Panc1 (cell line): ENCODE measurements around the gene NUPR1. TPM values are rescaled to one million over a fixed set of nuclear protein-coding genes. Genes with fewer than 3 reads are reported as not detected.

ENCODE experiments used
- ATAC-seq: fragments of 200-7000 bp; cut with Tn5 transposase; 2 replicates; pipeline ENCODE4 v1.9.1; 2020; ENCODE audit warnings: mild to moderate bottlenecking, moderate library complexity
- BruUV-seq: library from RNA; stranded (reverse); fragments of 400-500 nt; replicated peaks from 2 replicates; lab custom pipeline; 2021; lab: Mats Ljungman, UMichigan
- CTCF ChIA-PET: fragments of 300-600 bp; sonication (Branson Sonifier 250); formaldehyde crosslinking; loops from one replicate; lab custom pipeline; 2022; ENCODE audit warnings: antibody characterized with exemption; lab: Charles Lee
- POLR2A ChIA-PET: fragments of 300-600 bp; sonication (Branson Sonifier 250); formaldehyde crosslinking; loops from one replicate; lab custom pipeline; 2022; ENCODE audit warnings: antibody characterized with exemption; lab: Charles Lee
- DNase-seq: peaks from one replicate; pipeline ENCODE4 v3.0.0-alpha.2; 2010; ENCODE audit warnings: low read depth, low spot score
- H3K27ac ChIP-seq: 2 replicates; pipeline ENCODE4 v1.5.1; 2011; ENCODE audit warnings: mild to moderate bottlenecking, low read length, inconsistent platforms
- H3K27me3 ChIP-seq: fragments of 200-500 bp; sonication (Bioruptor generic); 2 replicates; pipeline ENCODE4 v1.6.0; 2014; ENCODE audit warnings: low read length, inconsistent platforms; ENCODE audit not compliant: control insufficient read depth, insufficient read depth
- H3K36me3 ChIP-seq: fragments of 200-500 bp; sonication (Bioruptor generic); 2 replicates; pipeline ENCODE4 v1.5.1; 2014; ENCODE audit warnings: inconsistent platforms, mild to moderate bottlenecking, low read length, moderate library complexity; ENCODE audit not compliant: control insufficient read depth, insufficient read depth
- H3K4me1 ChIP-seq: 2 replicates; pipeline ENCODE4 v1.5.1; 2011; ENCODE audit warnings: inconsistent platforms, mild to moderate bottlenecking, low read length, moderate library complexity; ENCODE audit not compliant: control insufficient read depth, insufficient read depth
- H3K4me3 ChIP-seq, 2 experiments: 2 replicates each; pipeline ENCODE4 v1.5.1; 2011 to 2012; ENCODE audit warnings: low read depth in 2 of 2, low read length in 2 of 2, mild to moderate bottlenecking in 2 of 2, inconsistent platforms in 1 of 2, moderate library complexity in 1 of 2
- H3K9me3 ChIP-seq: fragments of 200-500 bp; sonication (Bioruptor generic); 2 replicates; pipeline ENCODE4 v1.5.1; 2014; ENCODE audit warnings: low read depth, mild to moderate bottlenecking, inconsistent platforms, low read length, moderate library complexity; ENCODE audit not compliant: control insufficient read depth, insufficient read depth
- CTCF ChIP-seq: fragments of 450-650 bp; IDR thresholded peaks from 2 replicates; pipeline ENCODE4 v1.5.1; 2017; ENCODE audit warnings: mild to moderate bottlenecking
- POLR2AphosphoS5 ChIP-seq: IDR thresholded peaks from 2 replicates; pipeline ENCODE4 v1.6.1; 2012; ENCODE audit warnings: mild to moderate bottlenecking, low read depth, low read length, moderate library complexity
- REST ChIP-seq, 2 experiments: IDR thresholded peaks; 2 replicates each; pipeline ENCODE4 v1.6.1; 2011 to 2012; ENCODE audit warnings: low read depth in 2 of 2, control low read depth in 1 of 2, low read length in 1 of 2, mild to moderate bottlenecking in 1 of 2, moderate library complexity in 1 of 2; ENCODE audit not compliant: insufficient read depth in 1 of 2
- SIN3A ChIP-seq: IDR thresholded peaks from 2 replicates; pipeline ENCODE4 v1.6.1; 2012; ENCODE audit warnings: low read depth, mild to moderate bottlenecking, low read length, moderate library complexity, borderline replicate concordance; ENCODE audit not compliant: insufficient read depth
- TCF7L2 ChIP-seq: IDR thresholded peaks from 2 replicates; pipeline ENCODE4 v1.6.1; 2011; ENCODE audit warnings: mild to moderate bottlenecking, low read depth, low read length, inconsistent platforms
- in situ Hi-C: cut with HindIII; loops from 2 replicates; pipeline ENCODE4 v1.10.0; 2016; ENCODE audit warnings: low sequenced_read_pairs, low pct_unique_long_range_greater_than_20kb
- intact Hi-C: fragments of 100-400 bp; cut with micrococcal nuclease; formaldehyde crosslinking; loops from one replicate; pipeline ENCODE4 v1.10.0; 2022; ENCODE audit not compliant: unreplicated experiment
- total RNA-seq: library from RNA; stranded (reverse); gene quantifications from one replicate; pipeline ENCODE4 v1.2.1, GENCODE V29; 2021; ENCODE audit not compliant: unreplicated experiment

Gene NUPR1
- total RNA-seq, 1 experiment from 2014 or later = 79.7 TPM

- H3K27ac ChIP-seq = no peak overlapping the region
- POLR2A ChIA-PET = no interaction called here
- H3K4me3 ChIP-seq = no peak overlapping the region
- DNase-seq (no peak), ATAC-seq (no peak)
- intact Hi-C loops (no loop called here), in situ Hi-C loops (no loop called here)
- peaks cover 7% of the 10 kb centered on the region; the same call in 1 of the 2 replicates for H3K9me3 ChIP-seq
- TF ChIP-seq REST (IDR thresholded peaks at IDR 0.05; ENCODE audit: insufficient read depth in 1 of 2, low read depth in 2 of 2, low read length in 1 of 2) (no peak), SIN3A (no peak), TCF7L2 (no peak), POLR2AphosphoS5 (no peak), CTCF (no peak)
- no peaks in the 10 kb centered on the region for H3K4me1 ChIP-seq
- H3K36me3 ChIP-seq = no peaks in the 10 kb centered on the region
- no TSS peak for BruUV-seq
- no peaks in the 10 kb centered on the region for H3K27me3 ChIP-seq
- CTCF ChIA-PET = no interaction called here
These were observed 31.4 kb upstream of the NUPR1 start for GRCh38 chr16:28569968-28570752.

- H3K27ac ChIP-seq = no peak overlapping the region
- ATAC-seq = no peak
- no peaks in the 10 kb centered on the region for H3K36me3 ChIP-seq
- H3K9me3 ChIP-seq = peaks cover 7% of the 10 kb centered on the region; the same call in 1 of the 2 replicates
- ChIA-PET POLR2A (no interaction called here), CTCF (no interaction called here)
- H3K27me3 ChIP-seq = no peaks in the 10 kb centered on the region
- no TSS peak for BruUV-seq
- intact Hi-C loops = no loop called here
- in situ Hi-C loops = no loop called here
- TF ChIP-seq POLR2AphosphoS5 (no peak), TCF7L2 (no peak), SIN3A (no peak), REST (IDR thresholded peaks at IDR 0.05; ENCODE audit: insufficient read depth in 1 of 2, low read depth in 2 of 2, low read length in 1 of 2) (no peak), CTCF (no peak)
- H3K4me1 ChIP-seq = no peaks in the 10 kb centered on the region
- no peak for DNase-seq
- no peak overlapping the region for H3K4me3 ChIP-seq
These were observed 30.2 kb upstream of the NUPR1 start for GRCh38 chr16:28569021-28569420.
